GM18867 (cell line): ENCODE results near the gene ST6GAL2.

ENCODE experiments used
- ATAC-seq: cut with Tn5 transposase; IDR thresholded peaks from one replicate; pipeline ENCODE4 v1.9.1; 2021; ENCODE audit warnings: mild to moderate bottlenecking, moderate library complexity; ENCODE audit not compliant: unreplicated experiment

ST6GAL2 gene

GRCh38 chr2:106885971-106886915, at the start of gene ST6GAL2:
Gene ST6GAL2, minus strand, starts transcription at chr2:106886167. Its CDS starts 42,190 bp downstream, at chr2:106843977.
- ATAC-seq = no peak

- no peak for ATAC-seq
Measured at GRCh38 chr2:106932644-106933043, 46.7 kb upstream of the ST6GAL2 start.

GRCh38 chr2:106931717-106932335, 45.9 kb upstream of the ST6GAL2 start:
- no peak for ATAC-seq

GRCh38 chr2:106921451-106921850, 35.5 kb upstream of the ST6GAL2 start:
- ATAC-seq = no peak

GRCh38 chr2:106919012-106919411, 33.0 kb upstream of the ST6GAL2 start:
- no peak for ATAC-seq

- ATAC-seq = no peak
Measured at GRCh38 chr2:106904242-106904641, 18.3 kb upstream of the ST6GAL2 start.

- no peak for ATAC-seq
Measured at GRCh38 chr2:106899786-106900530, 14.0 kb upstream of the ST6GAL2 start.

- no peak for ATAC-seq
Measured at GRCh38 chr2:106894545-106894944, 8.6 kb upstream of the ST6GAL2 start.

GRCh38 chr2:106892048-106892447, 6.1 kb upstream of the ST6GAL2 start:
- ATAC-seq = no peak

- ATAC-seq = no peak
Measured at GRCh38 chr2:106890606-106891005, 4.6 kb upstream of the ST6GAL2 start.

- no peak for ATAC-seq
Measured at GRCh38 chr2:106886916-106887758, 1.2 kb upstream of the ST6GAL2 start.

- ATAC-seq = no peak
Measured at GRCh38 chr2:106885329-106885728, 638 bp downstream of the ST6GAL2 start.

GRCh38 chr2:106882673-106883072, 3.3 kb downstream of the ST6GAL2 start:
- ATAC-seq = no peak

- no peak for ATAC-seq
Measured at GRCh38 chr2:106878206-106878605, 7.8 kb downstream of the ST6GAL2 start.

GRCh38 chr2:106876699-106877098, 9.3 kb downstream of the ST6GAL2 start:
- ATAC-seq = no peak

- no peak for ATAC-seq
Measured at GRCh38 chr2:106869512-106870275, 16.3 kb downstream of the ST6GAL2 start.

GRCh38 chr2:106868275-106868674, 17.7 kb downstream of the ST6GAL2 start:
- no peak for ATAC-seq

GRCh38 chr2:106867196-106867953, 18.6 kb downstream of the ST6GAL2 start:
- ATAC-seq = no peak

- ATAC-seq = no peak
Measured at GRCh38 chr2:106866641-106867040, 19.3 kb downstream of the ST6GAL2 start.
